Mesodermal cell (in vitro differentiated cells): Measurements from ENCODE around the gene PYGO2.

Experiments used
- H3K27ac ChIP-seq: 2 replicates; pipeline ENCODE4 v1.7.0; 2013; ENCODE audit warnings: mild to moderate bottlenecking, low read depth, low read length, moderate library complexity; ENCODE audit not compliant: severe bottlenecking
- H3K36me3 ChIP-seq: 2 replicates; pipeline ENCODE4 v1.7.1; 2013; ENCODE audit warnings: mild to moderate bottlenecking, low read length, moderate library complexity; ENCODE audit not compliant: control insufficient read depth, insufficient read depth
- H3K4me1 ChIP-seq: one replicate; pipeline ENCODE4 v1.7.1; 2013; ENCODE audit warnings: mild to moderate bottlenecking, low read length; ENCODE audit not compliant: insufficient read depth, control insufficient read depth, poor library complexity, severe bottlenecking
- H3K4me3 ChIP-seq: 2 replicates; pipeline ENCODE4 v1.7.0; 2013; ENCODE audit warnings: low read length, control low read depth, mild to moderate bottlenecking; ENCODE audit not compliant: insufficient read depth, poor library complexity, severe bottlenecking; ENCODE audit errors: extremely low read depth
- H3K9me3 ChIP-seq: 2 replicates; pipeline ENCODE4 v1.7.1; 2013; ENCODE audit warnings: mild to moderate bottlenecking, low read length, moderate library complexity; ENCODE audit not compliant: control insufficient read depth
- WGBS, 2 experiments: methylation state at CpG; one replicate each; pipeline ENCODE4 v1.1.5; 2013; ENCODE audit warnings: missing lambda C conversion rate in 2 of 2; ENCODE audit not compliant: insufficient coverage in 2 of 2; 5-methylcytosine and 5-hydroxymethylcytosine counted together

PYGO2 gene

GRCh38 chr1:154958681-154959425, 2.7 kb downstream of the PYGO2 start:
- Histone ChIP-seq H3K4me3 (no peak overlapping the region), H3K9me3 (no peaks in the 10 kb centered on the region), H3K27ac (no peak overlapping the region), H3K4me1 (peaks cover 52% of the 10 kb centered on the region), H3K36me3 (peaks cover 40% of the 10 kb centered on the region)
- 94 to 96% methylated on average over 12 to 13 of the region's 16 CpGs for WGBS, 2 experiments

- peaks cover 35% of the 10 kb centered on the region for H3K36me3 ChIP-seq
- WGBS, 2 experiments, result 80% methylated on average over 1 of the region's 2 CpGs; no CpG with 5 or more reads in 1 of the 2 experiments
Observed at GRCh38 chr1:154958036-154958435, 3.5 kb downstream of the PYGO2 start.

GRCh38 chr1:154957091-154957657, 4.4 kb downstream of the PYGO2 start:
- Histone ChIP-seq H3K27ac (peak overlapping the region; percentile 51), H3K4me1 (peaks cover 37% of the 10 kb centered on the region), H3K4me3 (no peak overlapping the region), H3K36me3 (peaks cover 27% of the 10 kb centered on the region), H3K9me3 (no peaks in the 10 kb centered on the region)
- WGBS, 2 experiments, result 59 to 80% methylated on average over 2 to 3 of the region's 9 CpGs

More at GRCh38 chr1:154958036-154958435, 3.5 kb downstream of the PYGO2 start:
- Histone ChIP-seq H3K4me1 (peaks cover 45% of the 10 kb centered on the region), H3K27ac (no peak overlapping the region), H3K9me3 (no peaks in the 10 kb centered on the region), H3K4me3 (no peak overlapping the region)

- WGBS, 2 experiments, result 10 to 21% methylated on average over 2 to 4 of the region's 6 CpGs
- Histone ChIP-seq H3K9me3 (no peaks in the 10 kb centered on the region), H3K27ac (peak overlapping the region; percentile 23), H3K4me1 (peaks cover 37% of the 10 kb centered on the region), H3K36me3 (peaks cover 27% of the 10 kb centered on the region), H3K4me3 (peak overlapping the region; percentile 61)
Observed at GRCh38 chr1:154956544-154956941, 5.0 kb downstream of the PYGO2 start.

GRCh38 chr1:154955718-154956543, 5.7 kb downstream of the PYGO2 start, which contains the start of gene PBXIP1:
Gene PBXIP1 (minus strand): TSS chr1:154956099. CDS start chr1:154953721, 2,378 bp downstream.
- WGBS, 2 experiments, result 0% methylated on average over 11 to 14 of the region's 18 CpGs
- peaks cover 37% of the 10 kb centered on the region for H3K4me1 ChIP-seq

GRCh38 chr1:154955039-154955717, 6.4 kb downstream of the PYGO2 start:
- WGBS, 2 experiments, result 0 to 44% methylated on average over 2 to 3 of the region's 4 CpGs
- Histone ChIP-seq H3K27ac (peak overlapping the region; percentile 98), H3K9me3 (no peaks in the 10 kb centered on the region), H3K36me3 (peaks cover 38% of the 10 kb centered on the region), H3K4me3 (peak overlapping the region; percentile 61), H3K4me1 (peaks cover 30% of the 10 kb centered on the region)

More at GRCh38 chr1:154955718-154956543, 5.7 kb downstream of the PYGO2 start, which contains the start of gene PBXIP1:
- H3K27ac ChIP-seq, result peak within 1 kb of the TSS; percentile 98
- H3K9me3 ChIP-seq, result no peaks in the 10 kb centered on the region
- H3K4me3 ChIP-seq, result peak within 1 kb of the TSS; percentile 61
- peaks cover 30% of the 10 kb centered on the region for H3K36me3 ChIP-seq

GRCh38 chr1:154954541-154954940, 7.0 kb downstream of the PYGO2 start:
- no peak overlapping the region for H3K27ac ChIP-seq
- peaks cover 35% of the 10 kb centered on the region for H3K36me3 ChIP-seq
- WGBS, 2 experiments, result 79 to 90% methylated on average over 2 of the region's 3 CpGs
- H3K4me3 ChIP-seq, result no peak overlapping the region
- H3K9me3 ChIP-seq, result no peaks in the 10 kb centered on the region
- H3K4me1 ChIP-seq, result peaks cover 30% of the 10 kb centered on the region

GRCh38 chr1:154953611-154954038, 8.0 kb downstream of the PYGO2 start:
- H3K4me3 ChIP-seq, result no peak overlapping the region
- WGBS, 2 experiments, result 100% methylated on average over 2 of the region's 2 CpGs; no CpG with 5 or more reads in 1 of the 2 experiments
- no peak overlapping the region for H3K27ac ChIP-seq
- no peaks in the 10 kb centered on the region for H3K9me3 ChIP-seq
- H3K36me3 ChIP-seq, result peaks cover 25% of the 10 kb centered on the region
- H3K4me1 ChIP-seq, result peaks cover 30% of the 10 kb centered on the region

GRCh38 chr1:154952664-154953063, 8.9 kb downstream of the PYGO2 start:
- Histone ChIP-seq H3K4me1 (peaks cover 30% of the 10 kb centered on the region), H3K36me3 (peaks cover 24% of the 10 kb centered on the region), H3K4me3 (no peak overlapping the region), H3K9me3 (no peaks in the 10 kb centered on the region), H3K27ac (no peak overlapping the region)
- 92 to 93% methylated on average over 4 to 6 of the region's 6 CpGs for WGBS, 2 experiments
